Hematopoietic multipotent progenitor cell (in vitro differentiated cells): ENCODE results near the gene KCTD2. TPM values are rescaled to one million over a fixed set of nuclear protein-coding genes. Genes with fewer than 3 reads are reported as not detected.
A peak's percentile ranks its signal among the peaks of the same experiment; 100 is the strongest.

Experiments
- DNase-seq, 3 donors: peaks; one replicate each; pipeline ENCODE4 v3.0.0-alpha.2; 2011 to 2015; ENCODE audit warnings: low read depth in 2 of 3, low spot score in 2 of 3
- total RNA-seq: library from RNA; depleted of rRNA; stranded (reverse); fragments of >200 nt; gene quantifications from one replicate; pipeline ENCODE4 v1.2.3, GENCODE V29; 2012

The KCTD2 gene
- total RNA-seq, 1 donor: 18.6 TPM

GRCh38 chr17:75093548-75094158, 46.6 kb downstream of the KCTD2 start:
- no peak for DNase-seq

GRCh38 chr17:75094871-75095399, 47.9 kb downstream of the KCTD2 start:
- no peak for DNase-seq

DNA sequence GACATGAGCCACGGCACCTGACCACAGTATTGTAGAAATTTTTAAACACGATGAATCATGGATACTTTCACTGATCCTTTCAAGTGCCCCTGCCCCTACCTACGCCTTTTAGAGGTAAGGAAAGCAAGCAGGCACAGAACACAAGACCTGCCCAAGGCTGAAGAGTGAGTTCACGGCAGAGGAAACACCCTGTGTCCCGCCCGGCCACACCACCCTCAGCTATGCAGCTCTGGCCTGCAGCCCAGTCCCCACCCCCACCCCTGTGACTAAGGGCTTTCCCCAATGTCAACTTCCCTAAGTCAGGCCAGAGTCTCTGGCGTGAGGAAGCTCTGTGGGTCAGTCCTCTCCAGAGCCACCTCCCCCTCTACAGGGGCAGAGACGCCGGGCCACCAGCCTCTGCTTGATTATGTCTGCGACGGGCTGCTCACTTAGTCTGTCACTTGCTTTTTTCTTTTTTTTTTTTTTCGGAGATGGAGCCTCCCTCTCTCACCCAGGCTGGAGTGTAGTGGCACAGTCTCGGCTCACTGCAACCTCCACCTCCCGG, 49.1 kb downstream of the KCTD2 start:
- DNase-seq: peak in 2 of 3 donors; percentile 88 to 94

DNA sequence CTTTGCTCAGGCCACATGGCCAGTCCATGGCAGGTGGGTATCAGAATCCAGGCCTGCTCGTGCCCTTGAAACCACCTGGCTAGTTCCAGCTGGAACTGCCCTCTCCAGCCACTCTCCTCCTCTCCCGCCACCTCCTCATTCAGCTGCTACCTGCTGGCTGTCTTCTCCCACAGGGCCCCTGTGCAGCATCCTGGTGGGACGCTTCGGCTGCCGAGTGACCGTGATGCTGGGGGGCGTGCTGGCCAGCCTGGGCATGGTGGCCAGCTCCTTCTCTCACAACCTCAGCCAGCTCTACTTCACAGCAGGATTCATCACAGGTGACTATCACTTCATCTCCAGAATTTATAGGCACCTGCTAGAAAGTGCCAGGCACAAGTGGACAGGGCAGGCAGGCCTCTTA, 50.8 kb downstream of the KCTD2 start:
- no peak for DNase-seq

- DNase-seq: no peak
Observed at GRCh38 chr17:75098861-75099260, 51.8 kb downstream of the KCTD2 start.

GRCh38 chr17:75099881-75100595, 53.0 kb downstream of the KCTD2 start:
- no peak for DNase-seq

- peak in 2 of 3 donors; percentile 89 to 92 for DNase-seq
Observed at GRCh38 chr17:75102385-75102821, 55.4 kb downstream of the KCTD2 start.

- no peak for DNase-seq
Observed at GRCh38 chr17:75103601-75104554, 56.9 kb downstream of the KCTD2 start.

DNA sequence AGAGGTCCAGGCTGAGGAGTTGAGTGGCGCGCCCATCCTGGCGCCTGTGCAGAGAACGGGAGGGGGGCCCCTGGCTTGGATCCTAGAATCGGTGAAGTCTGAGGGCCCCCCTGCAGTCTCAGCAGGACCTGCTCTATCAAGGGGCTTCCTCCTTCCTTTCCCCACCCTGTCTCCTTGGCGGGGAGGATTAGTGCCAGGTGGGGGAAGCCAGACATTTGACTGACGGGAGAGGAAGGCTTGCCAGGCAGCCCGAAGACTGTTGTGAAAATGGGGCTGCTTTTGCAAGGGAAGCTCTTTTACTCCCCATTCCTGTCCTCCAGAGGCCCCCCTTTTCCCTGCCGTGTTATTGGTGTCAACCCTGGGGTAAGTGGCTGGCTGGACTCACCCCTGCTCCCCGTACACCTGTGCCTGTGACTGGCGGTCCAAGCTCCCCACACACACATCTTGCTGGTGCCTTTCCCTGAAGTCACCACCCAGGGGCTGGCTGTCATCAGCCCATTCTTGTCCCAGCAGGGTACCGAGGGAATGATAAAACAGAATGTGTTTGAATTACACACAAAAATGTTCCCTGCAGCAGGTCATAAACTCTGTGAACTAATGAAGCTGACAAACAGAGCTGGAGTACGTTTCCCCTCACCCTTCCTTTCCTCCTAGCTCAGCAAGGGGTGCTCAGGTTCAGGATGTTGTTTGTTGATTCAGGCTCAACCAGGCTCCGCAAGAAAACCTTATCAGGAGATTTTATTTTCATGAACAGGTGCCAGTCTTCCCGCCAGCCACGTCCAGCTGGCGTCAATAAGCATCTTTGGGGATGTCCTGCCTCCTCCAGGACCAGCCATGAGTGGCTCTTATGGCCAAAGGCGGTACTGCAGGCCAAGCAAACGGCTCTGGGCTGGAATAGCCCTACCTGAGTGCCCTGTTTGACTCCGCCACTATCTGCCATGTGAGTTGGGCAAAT, 58.4 kb downstream of the KCTD2 start:
- peak in 1 of 3 donors; percentile 42 for DNase-seq

DNA sequence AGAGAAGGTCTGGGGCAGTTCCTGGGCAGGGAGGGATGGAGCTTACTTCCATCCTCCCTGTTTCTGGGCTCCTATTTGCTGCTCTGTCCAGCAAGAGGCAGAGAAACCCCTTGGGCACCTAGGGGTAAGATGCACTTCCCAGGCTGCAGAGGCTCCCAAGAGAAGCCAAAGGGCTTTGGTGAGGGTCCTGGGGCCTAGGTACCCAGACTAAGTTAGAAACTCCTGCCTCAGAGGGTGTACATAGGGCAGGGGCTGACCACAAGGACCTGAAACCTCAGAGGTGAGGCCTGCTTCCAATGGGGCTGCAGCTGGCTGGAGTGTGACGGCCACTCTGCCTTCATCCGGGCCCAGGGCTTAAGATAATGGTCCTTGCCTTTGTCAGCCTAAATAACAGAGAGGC, 61.2 kb downstream of the KCTD2 start:
- no peak for DNase-seq

- peak in 1 of 3 donors; percentile 32 for DNase-seq
Observed at GRCh38 chr17:75109046-75109406, 62.0 kb downstream of the KCTD2 start.

DNA sequence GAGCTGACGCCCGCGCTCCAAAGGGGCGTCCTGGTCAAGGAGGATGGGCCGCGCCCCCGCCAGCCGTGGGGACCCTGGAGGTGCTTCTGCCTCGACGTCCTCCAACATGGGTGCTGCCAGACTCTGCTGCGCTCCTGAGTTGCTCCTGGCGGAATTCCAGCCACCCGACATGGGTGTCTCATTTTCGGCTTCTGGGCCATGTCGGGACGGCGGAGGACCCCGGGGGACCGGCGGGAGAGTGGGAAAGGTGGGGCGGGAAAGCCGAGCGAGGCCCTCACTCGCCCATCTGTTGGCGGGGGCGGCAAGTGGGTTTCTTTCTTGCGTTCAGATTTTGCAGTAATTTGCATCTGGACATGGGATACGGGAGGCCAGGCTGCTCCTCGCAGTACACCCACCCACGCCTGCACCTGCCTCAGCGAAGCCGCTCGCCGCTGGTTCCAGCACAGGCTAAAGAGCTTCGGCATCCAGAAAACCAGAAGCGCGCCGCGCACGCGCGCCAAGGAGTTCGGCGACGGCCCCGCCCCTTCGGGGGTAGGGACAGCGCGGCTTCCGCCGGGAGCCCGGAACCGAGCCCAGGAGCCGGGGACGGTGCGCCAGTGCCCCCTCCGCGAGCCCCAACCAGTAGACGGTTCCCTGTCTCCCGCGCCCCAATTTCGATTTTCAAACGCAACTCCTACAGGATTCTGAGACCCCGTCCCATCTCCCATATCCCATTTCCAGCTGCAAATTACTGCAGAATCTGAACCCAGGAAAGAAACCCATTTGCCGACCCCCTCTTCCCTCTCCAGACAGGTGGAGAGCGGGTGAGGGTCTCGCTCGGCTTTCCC, 62.6 kb downstream of the KCTD2 start, which contains the start of gene ARMC7:
Gene ARMC7, plus strand, starts transcription at position 563 of the 827 bp plus-strand sequence. CDS start 320 bp downstream, outside the sequence.
- peak; percentile 79 to 86 (median 80) for DNase-seq

GRCh38 chr17:75110234-75110937, 63.4 kb downstream of the KCTD2 start:
- DNase-seq: peak in 1 of 3 donors; percentile 47

DNA sequence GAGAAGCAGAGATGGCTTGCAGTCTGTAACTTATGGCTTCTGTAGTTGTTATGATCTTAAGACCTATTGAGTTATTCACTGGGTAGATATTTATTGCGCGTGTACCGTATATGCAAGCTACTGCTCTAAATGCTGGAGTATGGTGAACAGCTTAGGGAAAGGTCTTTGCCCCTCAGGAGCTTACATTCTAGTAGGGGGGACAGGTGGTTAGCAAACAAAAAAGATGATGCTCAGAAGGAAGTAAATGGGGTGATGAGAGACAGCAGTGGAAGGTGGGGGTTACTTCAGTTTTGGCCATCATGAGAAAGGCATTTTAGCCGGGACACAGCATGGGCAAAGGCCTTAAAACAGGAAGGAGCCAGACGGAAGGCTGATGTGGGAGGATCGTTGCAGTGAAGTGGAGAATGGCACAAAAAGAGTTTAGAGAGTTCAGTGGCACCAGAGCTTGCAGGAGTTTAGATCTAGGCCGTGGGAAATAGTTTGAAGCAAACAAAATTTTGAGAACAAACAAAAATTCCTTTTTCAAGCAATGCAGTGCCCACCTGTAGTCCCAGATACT, 64.8 kb downstream of the KCTD2 start:
- DNase-seq: no peak

- peak; percentile 87 to 93 (median 90) for DNase-seq
Observed at GRCh38 chr17:75113798-75114551, 67.0 kb downstream of the KCTD2 start.

GRCh38 chr17:75114552-75115314, 67.7 kb downstream of the KCTD2 start:
- peak in 1 of 3 donors; percentile 14 for DNase-seq
